ENCODE data around the gene BBS2. TPM values are rescaled to one million over a fixed set of nuclear protein-coding genes. Genes with fewer than 3 reads are reported as not detected.
A peak's percentile ranks its signal among the peaks of the same experiment; 100 is the strongest.

The BBS2 gene
- total and polyA plus RNA-seq, 10 donors, result 22.9 to 70.3 (median 50.4) TPM

DNA sequence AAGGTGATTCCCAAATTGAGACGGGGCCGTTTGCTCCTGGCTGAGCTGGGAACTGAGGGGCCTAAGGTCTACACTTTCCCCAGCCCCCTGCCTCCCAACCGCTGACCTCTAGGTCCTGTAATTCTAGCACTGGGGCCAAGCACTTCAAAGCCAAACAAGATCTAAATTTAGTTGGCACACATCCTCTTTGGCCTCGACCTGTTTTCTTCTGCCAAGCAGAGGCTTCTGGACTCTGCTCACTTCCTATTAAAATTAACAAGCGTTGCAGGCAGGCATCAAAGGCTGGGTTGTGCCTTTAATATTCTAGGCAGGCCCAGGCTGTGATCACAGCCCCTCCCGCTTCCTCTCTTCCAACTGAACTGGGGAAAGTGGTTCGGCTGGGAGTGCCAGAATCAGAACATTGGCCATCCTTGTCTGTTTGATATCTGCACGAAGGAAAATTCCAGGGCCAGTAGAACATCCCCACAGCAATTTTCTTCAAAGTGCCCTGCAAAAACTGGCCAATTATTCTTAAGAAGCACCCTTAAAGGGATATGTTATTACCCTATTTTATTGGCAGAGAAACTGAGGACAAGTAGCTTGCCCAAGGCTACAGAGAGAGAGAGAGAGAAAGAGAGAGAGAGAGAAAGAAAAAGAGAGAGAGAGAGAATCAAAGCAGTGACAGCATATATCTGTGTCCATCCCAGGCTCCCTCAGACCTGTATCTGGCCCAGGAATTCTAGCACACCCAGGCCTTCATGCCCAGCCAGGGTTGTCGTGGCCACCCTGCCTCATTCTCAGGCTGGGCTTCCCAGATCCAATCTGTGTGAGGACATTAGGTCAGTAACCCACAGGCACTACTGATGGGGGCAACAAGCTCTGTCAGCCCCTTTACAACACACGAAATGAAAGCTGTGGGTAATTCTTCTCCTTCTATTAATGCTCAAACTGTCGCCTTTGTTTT is 32.2 kb upstream of the BBS2 start:
- H3K4me1 ChIP-seq, result peaks cover 6 to 25% (median 13%) of the 10 kb centered on the region in 6 donors
- H3K27ac ChIP-seq, result peak overlapping the region in 2 of 8 donors; percentile 26 to 29
- H3K9me3 ChIP-seq, result no peaks in the 10 kb centered on the region
- WGBS, 5 donors, result 42 to 49% (median 47%) methylated on average over 11 of the region's 11 CpGs
- intact Hi-C loops (cut with DNase I; ENCODE audit: low total_unique reads), result no loop called here
- H3K36me3 ChIP-seq, result no peaks in the 10 kb centered on the region
- DNase-seq, result no peak
- peaks cover 0 to 23% (median 0%) of the 10 kb centered on the region in 7 donors for H3K27me3 ChIP-seq (replicated peaks in 1 of 7)
- no peak overlapping the region for H3K4me3 ChIP-seq
- TF ChIP-seq, protein P1, sequence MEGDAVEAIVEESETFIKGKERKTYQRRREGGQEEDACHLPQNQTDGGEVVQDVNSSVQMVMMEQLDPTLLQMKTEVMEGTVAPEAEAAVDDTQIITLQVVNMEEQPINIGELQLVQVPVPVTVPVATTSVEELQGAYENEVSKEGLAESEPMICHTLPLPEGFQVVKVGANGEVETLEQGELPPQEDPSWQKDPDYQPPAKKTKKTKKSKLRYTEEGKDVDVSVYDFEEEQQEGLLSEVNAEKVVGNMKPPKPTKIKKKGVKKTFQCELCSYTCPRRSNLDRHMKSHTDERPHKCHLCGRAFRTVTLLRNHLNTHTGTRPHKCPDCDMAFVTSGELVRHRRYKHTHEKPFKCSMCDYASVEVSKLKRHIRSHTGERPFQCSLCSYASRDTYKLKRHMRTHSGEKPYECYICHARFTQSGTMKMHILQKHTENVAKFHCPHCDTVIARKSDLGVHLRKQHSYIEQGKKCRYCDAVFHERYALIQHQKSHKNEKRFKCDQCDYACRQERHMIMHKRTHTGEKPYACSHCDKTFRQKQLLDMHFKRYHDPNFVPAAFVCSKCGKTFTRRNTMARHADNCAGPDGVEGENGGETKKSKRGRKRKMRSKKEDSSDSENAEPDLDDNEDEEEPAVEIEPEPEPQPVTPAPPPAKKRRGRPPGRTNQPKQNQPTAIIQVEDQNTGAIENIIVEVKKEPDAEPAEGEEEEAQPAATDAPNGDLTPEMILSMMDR (IDR thresholded peaks at IDR 0.05 in 8 of 11, conservative IDR thresholded peaks at IDR 0.05 in 3 of 11), result no peak
- TF ChIP-seq POLR2AphosphoS5 (IDR thresholded peaks at IDR 0.05), result no peak

DNA sequence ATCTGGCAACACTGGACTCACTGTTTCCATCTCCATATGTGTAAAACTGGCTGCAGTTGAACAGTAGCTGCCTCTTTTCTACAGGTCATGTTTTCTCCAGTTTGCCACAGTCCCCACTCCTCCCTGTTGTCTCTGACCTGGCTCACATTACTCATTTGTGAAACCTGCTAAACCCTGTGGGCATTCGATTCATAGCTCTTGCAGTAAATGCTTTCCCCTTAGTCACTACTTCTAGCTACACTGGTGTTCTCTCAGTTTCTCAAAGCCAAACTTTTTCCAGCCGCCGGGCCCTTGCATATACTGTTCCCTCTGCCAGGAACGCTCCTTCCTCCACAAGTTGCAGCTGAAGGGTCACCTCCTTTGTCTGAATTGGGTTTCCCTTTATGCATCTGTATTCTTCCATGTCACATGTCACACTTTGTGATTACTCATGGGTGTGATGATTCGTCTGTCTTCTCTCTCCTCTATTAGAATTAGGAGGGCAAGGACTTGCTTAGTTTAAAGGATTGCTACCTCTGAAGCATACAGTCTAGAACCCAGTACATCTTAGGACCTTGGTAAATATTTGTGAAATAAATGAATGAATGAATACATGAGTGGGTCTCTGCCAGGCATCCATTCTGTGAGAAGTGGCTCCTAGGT is 30.0 kb upstream of the BBS2 start:
- DNase-seq, result no peak
- Histone ChIP-seq H3K27me3 (replicated peaks in 1 of 7) (peaks cover 0 to 5% (median 0%) of the 10 kb centered on the region in 7 donors), H3K36me3 (no peaks in the 10 kb centered on the region), H3K27ac (no peak overlapping the region), H3K4me3 (no peak overlapping the region), H3K9me3 (no peaks in the 10 kb centered on the region), H3K4me1 (peaks cover 6 to 27% (median 14%) of the 10 kb centered on the region in 6 donors)
- TF ChIP-seq POLR2AphosphoS5 (IDR thresholded peaks at IDR 0.05) (no peak), POLR2A (IDR thresholded peaks at IDR 0.05) (no peak)
- TF ChIP-seq, protein P1 (IDR thresholded peaks at IDR 0.05 in 8 of 11, conservative IDR thresholded peaks at IDR 0.05 in 3 of 11), result no peak
- WGBS, 5 donors, result 86 to 91% (median 90%) methylated on average over 5 of the region's 5 CpGs
- intact Hi-C loops (cut with DNase I; ENCODE audit: low total_unique reads), result no loop called here

DNA sequence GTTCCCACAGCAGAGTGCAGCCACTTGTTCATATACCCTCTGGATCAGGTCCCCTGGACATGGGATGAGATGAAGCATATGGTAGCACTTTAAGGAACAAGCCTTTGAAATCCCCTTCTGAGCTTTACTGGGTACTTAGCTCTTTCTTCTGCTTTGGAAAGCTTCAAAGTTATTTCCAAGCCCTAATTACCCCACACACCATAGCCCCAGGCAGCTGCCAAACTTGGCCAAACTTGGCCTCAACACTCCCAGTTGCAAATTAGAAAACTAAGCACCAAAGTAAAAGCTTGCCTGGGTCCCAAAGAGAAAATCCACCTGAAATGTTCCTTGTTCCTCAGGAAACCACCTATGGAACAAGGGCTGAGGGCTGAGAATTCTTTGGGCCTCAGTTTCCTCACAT is 29.3 kb upstream of the BBS2 start:
- TF ChIP-seq POLR2A (IDR thresholded peaks at IDR 0.05), result no peak
- no peak for TF ChIP-seq POLR2AphosphoS5 (IDR thresholded peaks at IDR 0.05)
- TF ChIP-seq, protein P1 (IDR thresholded peaks at IDR 0.05 in 8 of 11, conservative IDR thresholded peaks at IDR 0.05 in 3 of 11), result no peak
- intact Hi-C loops (cut with DNase I; ENCODE audit: low total_unique reads), result no loop called here
- Histone ChIP-seq H3K27ac (no peak overlapping the region), H3K27me3 (replicated peaks in 1 of 7) (peaks cover 0 to 5% (median 0%) of the 10 kb centered on the region in 7 donors), H3K9me3 (no peaks in the 10 kb centered on the region), H3K36me3 (no peaks in the 10 kb centered on the region), H3K4me3 (no peak overlapping the region), H3K4me1 (peaks cover 6 to 27% (median 14%) of the 10 kb centered on the region in 6 donors)
- DNase-seq, result no peak
